ENCODE results near the gene SF3A2.

SF3A2 gene

GRCh38 chr19:2253106-2254063, 16.8 kb downstream of the SF3A2 start:
- DNase-seq (ENCODE audit: low spot score): no peak

- no peak for DNase-seq (ENCODE audit: low spot score)
Measured at GRCh38 chr19:2254064-2254872, 17.6 kb downstream of the SF3A2 start.

GRCh38 chr19:2255112-2255845, 18.7 kb downstream of the SF3A2 start:
- no peak for DNase-seq (ENCODE audit: low spot score)

DNA sequence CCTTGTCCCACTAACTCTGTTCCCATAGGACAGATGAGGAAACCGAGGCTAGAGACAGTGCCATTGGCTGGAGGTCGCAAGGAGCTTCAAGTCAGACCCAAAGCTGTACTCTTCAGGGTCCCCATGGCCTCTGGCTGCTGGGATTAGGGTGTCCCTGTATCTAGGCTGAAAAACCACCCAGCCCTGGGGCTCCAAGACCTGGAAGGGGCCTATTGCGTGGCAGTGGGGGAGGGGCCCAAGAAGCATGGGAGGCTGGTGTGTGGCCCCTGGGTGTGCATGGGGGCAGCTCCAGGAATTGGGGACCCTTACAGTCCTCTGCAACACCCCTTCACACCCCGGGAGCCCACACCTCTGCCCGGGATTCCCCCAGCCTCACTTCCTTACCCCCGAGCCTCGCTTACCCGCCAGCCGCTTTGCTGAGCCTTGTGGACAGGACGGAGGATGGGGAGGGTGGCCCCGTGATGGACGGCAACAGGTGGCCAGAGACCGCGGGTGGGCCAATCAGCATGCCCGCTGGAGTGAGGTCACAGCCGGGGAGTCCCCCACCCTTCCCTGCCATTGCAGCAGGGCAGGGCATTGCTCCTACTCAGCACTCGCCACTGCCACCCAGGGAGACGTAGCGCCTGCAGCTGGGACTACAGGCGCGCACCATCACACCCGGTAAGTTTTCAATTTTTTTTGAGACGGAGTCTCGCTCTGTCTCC, 19.5 kb downstream of the SF3A2 start, which contains the start of gene JSRP1:
Gene JSRP1, minus strand, starts transcription at position 436 of the 704 bp plus-strand sequence. CDS start 1,103 bp downstream, outside the sequence.
- DNase-seq (ENCODE audit: low spot score): no peak

DNA sequence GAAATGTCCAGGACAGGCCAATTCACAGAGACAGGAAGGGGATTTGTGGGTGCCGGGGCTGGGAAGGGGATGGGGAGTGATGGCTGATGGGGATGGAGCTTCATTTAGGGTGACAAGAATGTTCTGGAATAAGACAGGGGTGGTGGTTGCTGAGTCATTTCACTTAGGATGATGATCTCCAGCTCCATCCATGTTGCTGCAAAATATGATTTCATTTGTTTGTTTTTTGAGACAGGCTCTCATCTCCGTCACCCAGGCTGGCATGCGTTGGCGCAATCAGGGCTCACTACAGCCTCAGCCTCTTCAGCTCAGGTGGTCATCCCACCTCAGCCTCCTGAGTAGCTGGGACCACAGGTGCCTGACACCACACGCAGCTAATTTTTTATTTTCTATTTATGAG, 22.7 kb downstream of the SF3A2 start:
- no peak for DNase-seq (ENCODE audit: low spot score)

GRCh38 chr19:2260341-2260805, 23.7 kb downstream of the SF3A2 start:
- no peak for DNase-seq (ENCODE audit: low spot score)

DNA sequence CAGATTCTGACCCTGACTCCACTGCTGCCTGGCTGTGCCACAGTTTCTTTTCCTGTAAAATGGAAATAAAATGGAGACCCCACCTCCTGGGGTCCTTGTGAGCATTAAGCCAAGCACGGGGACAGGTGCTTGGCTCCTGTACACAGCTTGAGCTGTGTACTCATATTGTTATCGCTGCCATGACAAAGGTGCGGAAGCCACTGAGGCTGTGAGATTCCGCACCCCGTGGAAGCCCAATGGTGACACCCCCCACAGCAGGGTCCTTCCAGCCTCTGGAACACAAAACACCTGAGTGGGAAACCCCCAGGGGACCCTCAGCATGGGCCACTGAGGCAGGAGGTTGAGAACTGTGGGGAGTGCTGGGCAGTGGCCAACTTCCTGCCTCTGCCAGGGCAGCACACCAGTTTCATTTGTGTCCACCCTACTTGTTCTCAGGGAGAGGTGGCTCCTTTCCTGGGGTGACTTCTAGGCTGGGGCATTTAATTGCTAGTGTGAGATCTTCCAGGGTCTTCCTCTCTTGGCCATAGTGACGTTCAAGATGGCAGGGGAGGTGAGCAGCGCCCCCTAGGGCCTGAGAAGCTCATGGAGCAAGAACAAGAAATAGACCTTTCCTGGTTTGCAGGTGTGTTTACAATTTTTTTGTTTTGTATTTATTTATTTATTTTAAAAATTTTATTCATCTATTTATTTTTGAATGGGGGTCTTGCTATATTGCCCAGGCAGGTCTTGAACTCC, 25.0 kb downstream of the SF3A2 start:
- no peak for DNase-seq (ENCODE audit: low spot score)

DNA sequence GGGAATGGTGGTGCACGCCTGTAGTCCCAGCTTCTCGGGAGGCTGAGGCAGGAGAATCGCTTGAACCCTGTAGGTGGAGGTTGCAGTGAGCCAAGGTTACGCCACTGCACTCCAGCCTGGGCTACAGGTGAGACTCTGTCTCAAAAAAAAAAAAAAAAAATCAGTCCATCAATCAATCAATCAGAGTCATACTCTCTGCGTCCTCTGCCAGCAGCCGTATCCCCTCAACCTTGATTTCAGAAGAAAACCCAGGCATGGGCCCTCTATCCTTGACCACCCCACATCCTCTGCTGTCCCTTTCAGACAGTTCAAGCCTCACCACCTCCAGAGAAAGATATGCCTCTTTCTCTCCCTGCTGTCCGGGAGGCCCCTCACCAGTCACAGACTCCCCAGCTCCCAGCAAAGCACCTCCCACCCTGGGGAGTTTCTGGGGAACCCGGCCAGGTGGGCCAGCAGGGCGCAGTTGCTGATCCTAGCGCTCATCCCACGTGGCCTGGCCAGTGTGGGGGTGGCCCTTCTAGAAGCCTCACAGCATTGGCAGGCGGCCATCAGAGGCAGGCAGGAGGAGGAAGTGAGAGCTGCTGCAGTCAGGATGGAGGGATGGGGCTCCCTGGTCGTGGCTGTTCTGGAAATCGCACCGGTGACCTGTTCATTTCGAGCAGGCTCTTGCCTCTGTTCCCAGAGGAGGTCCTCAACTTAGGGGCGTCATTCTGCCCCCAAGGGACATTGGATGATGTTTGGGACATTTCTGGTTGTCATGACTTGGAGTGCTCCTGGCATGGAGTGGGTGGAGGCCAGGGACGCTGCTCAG, 29.8 kb downstream of the SF3A2 start:
- no peak for DNase-seq (ENCODE audit: low spot score)

DNA sequence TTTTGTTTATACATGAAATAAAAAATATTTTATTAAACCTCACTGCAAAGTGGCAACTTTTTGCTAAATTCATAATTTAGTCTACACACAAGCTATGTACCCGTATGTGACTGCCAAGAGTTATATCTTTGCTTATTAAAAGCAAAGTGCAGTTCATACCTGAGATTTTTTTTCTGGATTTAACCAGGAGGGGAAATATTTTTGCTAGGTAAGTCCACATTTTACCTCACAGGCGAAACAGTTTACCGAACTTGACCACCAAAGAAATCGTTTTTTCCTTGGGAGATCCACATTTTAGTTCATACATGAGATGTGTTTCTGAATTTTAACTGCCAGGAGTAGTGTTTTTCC, 31.8 kb downstream of the SF3A2 start:
- no peak for DNase-seq (ENCODE audit: low spot score)

- no peak for DNase-seq (ENCODE audit: low spot score)
Measured at GRCh38 chr19:2268861-2269243, 32.2 kb downstream of the SF3A2 start.

GRCh38 chr19:2269244-2270156, 32.9 kb downstream of the SF3A2 start:
- DNase-seq (ENCODE audit: low spot score): peak; percentile 96

DNA sequence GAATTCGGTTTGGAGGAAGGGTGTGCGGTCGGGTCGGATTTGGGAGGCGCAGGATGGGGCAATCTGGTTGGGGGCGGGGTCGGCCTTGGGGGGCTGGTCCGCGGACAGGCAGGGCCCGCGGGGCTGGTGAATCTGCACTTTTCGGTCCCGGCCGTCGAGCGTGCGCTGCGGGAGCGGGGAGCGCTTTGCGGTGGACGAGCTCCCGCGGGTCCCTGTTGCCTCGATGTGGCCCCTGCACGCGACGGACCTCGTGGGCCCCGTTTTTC, 33.5 kb downstream of the SF3A2 start:
- no peak for DNase-seq (ENCODE audit: low spot score)

DNA sequence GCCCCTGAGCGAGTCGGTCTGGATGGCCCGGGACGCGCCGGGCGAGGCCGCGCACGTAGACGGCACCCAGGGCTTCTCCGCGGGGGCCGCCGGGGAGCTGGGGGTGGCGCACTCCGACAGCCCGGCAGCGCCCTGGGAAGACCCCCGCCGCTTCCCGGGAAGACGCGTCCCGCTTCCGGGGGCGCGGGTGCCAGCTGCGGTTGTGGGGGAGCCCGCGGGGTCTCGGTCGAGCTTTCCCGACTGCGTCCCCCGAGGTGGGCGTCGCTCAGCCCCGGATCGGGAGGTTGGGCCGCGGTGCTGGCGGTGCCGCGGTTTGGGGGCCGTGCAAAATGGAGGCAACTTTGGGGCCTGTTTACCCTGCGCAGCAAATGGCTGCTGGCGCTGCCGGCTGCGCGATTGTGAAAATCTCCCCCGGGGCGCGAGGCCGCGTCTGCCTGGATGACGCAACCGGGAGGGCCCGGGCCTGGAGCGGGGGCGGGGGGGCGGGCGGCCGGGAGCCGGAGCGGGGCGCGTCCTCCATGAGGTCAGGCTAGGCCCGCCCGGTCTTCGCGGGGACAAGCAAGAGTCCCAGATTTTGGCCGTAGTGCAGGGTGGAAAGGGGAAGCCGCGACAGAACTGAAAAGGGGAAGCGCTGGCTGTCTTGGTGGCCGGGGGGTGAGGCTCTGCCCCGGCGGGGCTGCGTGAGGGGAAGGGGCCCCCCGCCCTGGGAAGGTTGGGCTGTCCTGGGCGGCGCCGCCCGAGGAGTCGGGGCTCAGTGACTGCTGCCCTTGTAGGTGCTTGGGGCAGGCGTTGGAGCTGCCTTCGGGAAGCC, 34.0 kb downstream of the SF3A2 start:
- peak; percentile 73 for DNase-seq (ENCODE audit: low spot score)

DNA sequence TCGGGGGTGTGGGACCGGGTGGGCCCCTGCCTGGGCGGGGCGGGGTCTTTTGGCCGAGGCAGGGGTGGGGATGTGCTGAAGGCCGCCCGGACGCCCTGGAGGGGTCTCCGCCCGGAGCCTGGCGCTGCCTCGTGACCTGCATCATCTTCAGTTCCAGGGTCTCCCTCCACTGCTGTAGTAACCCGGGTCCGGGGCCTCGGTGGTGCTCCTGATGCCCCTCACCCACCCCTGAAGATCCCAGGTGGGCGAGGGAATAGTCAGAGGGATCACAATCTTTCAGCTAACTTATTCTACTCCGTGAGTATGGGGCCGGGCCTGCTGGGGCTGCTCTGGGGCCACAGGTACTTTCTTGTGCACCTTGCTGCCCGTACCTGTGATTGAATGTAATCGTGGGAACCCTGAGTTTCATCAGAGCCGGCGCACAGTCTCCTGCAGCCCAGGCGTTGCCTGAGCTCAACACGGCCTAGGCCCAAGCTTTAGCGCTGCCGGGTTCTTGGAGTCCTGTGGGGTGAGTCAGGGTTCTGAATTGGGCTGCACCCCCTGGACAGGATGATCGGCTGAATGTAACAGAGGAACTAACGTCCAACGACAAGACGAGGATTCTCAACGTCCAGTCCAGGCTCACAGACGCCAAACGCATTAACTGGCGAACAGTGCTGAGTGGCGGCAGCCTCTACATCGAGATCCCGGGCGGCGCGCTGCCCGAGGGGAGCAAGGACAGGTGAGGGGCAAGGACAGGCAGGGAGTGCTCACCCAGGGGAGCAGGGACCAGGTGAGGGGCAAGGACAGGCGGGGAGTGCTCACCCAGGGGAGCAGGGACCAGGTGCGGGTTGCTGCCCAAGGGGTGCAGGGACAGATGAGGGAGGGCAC, 34.8 kb downstream of the SF3A2 start:
- no peak for DNase-seq (ENCODE audit: low spot score)

DNA sequence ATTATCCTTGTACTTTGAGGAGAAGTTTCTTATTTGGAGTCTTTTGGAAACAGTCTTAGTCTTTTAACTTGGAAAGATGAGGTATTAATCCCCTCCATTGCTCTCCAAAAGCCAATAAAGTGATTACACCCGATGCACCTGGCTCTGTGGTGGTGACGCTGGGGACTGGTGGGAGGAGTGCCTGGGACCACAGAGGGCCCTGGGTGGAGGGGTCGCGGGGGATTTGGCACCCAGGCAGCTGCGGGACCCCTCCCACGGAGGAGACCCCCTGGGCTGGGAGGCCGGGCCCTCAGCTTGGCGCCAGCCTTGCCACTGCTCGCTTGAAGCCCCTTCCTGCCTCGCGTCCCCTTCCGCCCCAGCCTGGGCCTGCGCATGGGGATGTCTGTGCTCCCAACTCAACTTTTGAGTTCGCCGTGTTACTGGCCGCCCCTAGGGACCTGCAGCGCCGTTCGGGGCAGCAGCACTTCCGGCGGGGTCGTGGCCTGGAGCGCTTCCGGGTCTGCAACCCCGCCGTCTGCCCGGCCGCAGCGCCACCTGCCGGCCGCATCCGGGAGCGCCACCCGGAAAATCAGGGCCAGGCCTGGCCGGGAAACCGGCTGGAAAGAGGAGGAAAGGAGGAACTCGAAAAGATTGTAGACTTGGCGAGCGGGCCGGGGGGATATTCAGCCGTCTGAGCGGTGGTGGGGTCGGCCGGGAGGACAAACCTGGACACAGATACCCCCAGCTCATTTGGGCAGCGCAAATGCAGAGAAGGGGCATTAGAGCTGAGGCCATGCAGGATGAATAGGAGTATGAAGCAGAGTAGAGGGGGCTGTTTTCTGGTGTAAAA, 36.9 kb downstream of the SF3A2 start:
- no peak for DNase-seq (ENCODE audit: low spot score)

- DNase-seq (ENCODE audit: low spot score): no peak
Measured at GRCh38 chr19:2274185-2274711, 37.6 kb downstream of the SF3A2 start.
